HEK293T (cell line): ENCODE measurements around the gene PHF1.

Experiments used
- ARNT ChIP-seq: fragments of 450-650 bp; IDR thresholded peaks from 2 replicates; pipeline ENCODE4 v1.6.1; 2017; ENCODE audit warnings: mild to moderate bottlenecking
- BHLHE40 ChIP-seq: fragments of 450-650 bp; IDR thresholded peaks from 2 replicates; pipeline ENCODE4 v1.6.1; 2016; ENCODE audit warnings: mild to moderate bottlenecking, moderate library complexity, borderline replicate concordance
- CTBP1 ChIP-seq: fragments of 450-650 bp; IDR thresholded peaks from 2 replicates; pipeline ENCODE4 v1.6.1; 2016; ENCODE audit warnings: borderline replicate concordance
- ELF4 ChIP-seq: fragments of 450-650 bp; IDR thresholded peaks from 2 replicates; pipeline ENCODE4 v1.6.1; 2017; ENCODE audit warnings: antibody characterized with exemption
- FOXA1 ChIP-seq: fragments of 450-650 bp; IDR thresholded peaks from 2 replicates; pipeline ENCODE4 v1.6.1; 2016; ENCODE audit warnings: mild to moderate bottlenecking
- FOXK2 ChIP-seq: fragments of 450-650 bp; IDR thresholded peaks from 2 replicates; pipeline ENCODE4 v1.6.1; 2016; ENCODE audit warnings: mild to moderate bottlenecking
- FOXM1 ChIP-seq: fragments of 450-650 bp; IDR thresholded peaks from 2 replicates; pipeline ENCODE4 v1.6.1; 2017; ENCODE audit warnings: mild to moderate bottlenecking, borderline replicate concordance
- HDGF ChIP-seq: fragments of 450-650 bp; IDR thresholded peaks from 2 replicates; pipeline ENCODE4 v1.6.1; 2017; ENCODE audit warnings: antibody characterized with exemption, borderline replicate concordance
- LEF1 ChIP-seq: fragments of 450-650 bp; IDR thresholded peaks from 2 replicates; pipeline ENCODE4 v1.6.1; 2017; ENCODE audit warnings: mild to moderate bottlenecking, borderline replicate concordance
- SP1 ChIP-seq: fragments of 450-650 bp; IDR thresholded peaks from 2 replicates; pipeline ENCODE4 v1.6.1; 2017
- SUZ12 ChIP-seq: fragments of 450-650 bp; IDR thresholded peaks from 2 replicates; pipeline ENCODE4 v1.6.1; 2016; ENCODE audit warnings: mild to moderate bottlenecking
- TARDBP ChIP-seq: fragments of 450-650 bp; IDR thresholded peaks from 2 replicates; pipeline ENCODE4 v1.6.1; 2016
- ZNF384 ChIP-seq: fragments of 450-650 bp; IDR thresholded peaks from 2 replicates; pipeline ENCODE4 v1.6.1; 2016
- TF ChIP-seq, protein P1 (sequence below): fragments of 450-650 bp; IDR thresholded peaks from 2 replicates; pipeline ENCODE4 v1.6.1; 2016

DNA sequence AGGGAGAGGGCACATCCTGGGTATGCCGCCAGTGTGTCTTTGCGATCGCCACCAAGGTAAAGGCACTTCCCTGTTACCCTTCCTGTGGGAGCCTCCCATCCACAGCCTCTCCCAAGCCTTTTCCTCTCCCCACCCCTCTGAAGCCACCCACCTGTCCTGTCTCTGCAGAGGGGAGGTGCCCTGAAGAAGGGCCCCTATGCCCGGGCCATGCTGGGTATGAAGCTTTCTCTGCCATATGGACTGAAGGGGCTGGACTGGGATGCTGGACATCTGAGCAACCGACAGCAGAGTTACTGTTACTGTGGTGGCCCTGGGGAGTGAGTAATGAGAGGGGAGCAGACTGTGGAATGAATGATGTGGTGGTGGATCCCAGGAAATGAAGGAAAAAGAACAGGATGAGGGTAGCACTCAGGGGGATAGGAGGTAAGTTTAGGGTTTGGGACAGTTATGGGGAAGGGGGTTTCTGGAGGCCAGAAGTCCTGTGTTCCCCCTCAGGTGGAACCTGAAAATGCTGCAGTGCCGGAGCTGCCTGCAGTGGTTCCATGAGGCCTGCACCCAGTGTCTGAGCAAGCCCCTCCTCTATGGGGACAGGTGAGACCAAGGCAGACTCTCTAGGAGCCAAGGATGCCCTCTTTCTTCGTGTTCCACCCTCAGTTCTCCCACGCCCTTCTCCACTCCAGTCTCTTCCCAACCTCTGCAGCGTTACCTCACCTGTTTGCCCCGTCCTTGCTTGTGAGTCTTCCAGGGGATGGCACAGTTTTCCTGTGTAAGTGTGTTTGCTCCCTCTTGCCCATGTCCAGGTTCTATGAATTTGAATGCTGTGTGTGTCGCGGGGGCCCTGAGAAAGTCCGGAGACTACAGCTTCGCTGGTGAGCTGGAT is 2.7 kb downstream of the PHF1 start:
- TF ChIP-seq FOXA1 (no peak), SP1 (no peak), ARNT (no peak), TARDBP (no peak), FOXK2 (no peak), BHLHE40 (no peak), ELF4 (no peak), CTBP1 (no peak), FOXM1 (no peak), SUZ12 (no peak), HDGF (no peak), ZNF384 (no peak), LEF1 (no peak)
- TF ChIP-seq, protein P1, sequence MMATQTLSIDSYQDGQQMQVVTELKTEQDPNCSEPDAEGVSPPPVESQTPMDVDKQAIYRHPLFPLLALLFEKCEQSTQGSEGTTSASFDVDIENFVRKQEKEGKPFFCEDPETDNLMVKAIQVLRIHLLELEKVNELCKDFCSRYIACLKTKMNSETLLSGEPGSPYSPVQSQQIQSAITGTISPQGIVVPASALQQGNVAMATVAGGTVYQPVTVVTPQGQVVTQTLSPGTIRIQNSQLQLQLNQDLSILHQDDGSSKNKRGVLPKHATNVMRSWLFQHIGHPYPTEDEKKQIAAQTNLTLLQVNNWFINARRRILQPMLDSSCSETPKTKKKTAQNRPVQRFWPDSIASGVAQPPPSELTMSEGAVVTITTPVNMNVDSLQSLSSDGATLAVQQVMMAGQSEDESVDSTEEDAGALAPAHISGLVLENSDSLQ = no peak
